Inflammatory macrophage treated with lipopolysaccharide for 1 hour (primary cell): ENCODE measurements around the gene CHD6.
A peak's percentile ranks its signal among the peaks of the same experiment; 100 is the strongest.
"Not testable (repeated sequence)": the region's sequence is repeated elsewhere in the genome, so short reads cannot be mapped to it uniquely, and the experiment has no call there.

Experiments
- DNase-seq, 2 donors: peaks; one replicate each; pipeline ENCODE4 v3.0.0-alpha.2; 2020 to 2022

Gene CHD6

DNA sequence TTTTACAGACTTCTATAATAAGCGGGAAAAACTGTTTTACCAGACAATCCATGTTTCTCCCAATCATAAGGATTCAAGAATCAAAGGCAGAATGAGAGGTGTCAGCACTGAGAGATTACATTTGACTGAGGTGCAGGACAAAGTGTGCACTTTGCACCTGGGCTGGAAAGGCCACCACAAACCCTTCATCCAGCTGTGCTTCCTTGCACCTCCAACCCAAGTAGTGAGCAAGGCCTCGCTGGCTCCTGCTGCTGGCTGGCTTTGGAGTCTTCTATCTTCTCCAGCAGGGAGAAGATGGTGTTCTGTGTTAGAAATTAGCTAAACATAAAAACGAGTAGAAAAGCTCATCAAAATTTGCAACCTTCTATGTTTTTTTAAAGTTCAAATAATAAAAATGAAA is 77.7 kb downstream of the CHD6 start:
- no peak for DNase-seq

DNA sequence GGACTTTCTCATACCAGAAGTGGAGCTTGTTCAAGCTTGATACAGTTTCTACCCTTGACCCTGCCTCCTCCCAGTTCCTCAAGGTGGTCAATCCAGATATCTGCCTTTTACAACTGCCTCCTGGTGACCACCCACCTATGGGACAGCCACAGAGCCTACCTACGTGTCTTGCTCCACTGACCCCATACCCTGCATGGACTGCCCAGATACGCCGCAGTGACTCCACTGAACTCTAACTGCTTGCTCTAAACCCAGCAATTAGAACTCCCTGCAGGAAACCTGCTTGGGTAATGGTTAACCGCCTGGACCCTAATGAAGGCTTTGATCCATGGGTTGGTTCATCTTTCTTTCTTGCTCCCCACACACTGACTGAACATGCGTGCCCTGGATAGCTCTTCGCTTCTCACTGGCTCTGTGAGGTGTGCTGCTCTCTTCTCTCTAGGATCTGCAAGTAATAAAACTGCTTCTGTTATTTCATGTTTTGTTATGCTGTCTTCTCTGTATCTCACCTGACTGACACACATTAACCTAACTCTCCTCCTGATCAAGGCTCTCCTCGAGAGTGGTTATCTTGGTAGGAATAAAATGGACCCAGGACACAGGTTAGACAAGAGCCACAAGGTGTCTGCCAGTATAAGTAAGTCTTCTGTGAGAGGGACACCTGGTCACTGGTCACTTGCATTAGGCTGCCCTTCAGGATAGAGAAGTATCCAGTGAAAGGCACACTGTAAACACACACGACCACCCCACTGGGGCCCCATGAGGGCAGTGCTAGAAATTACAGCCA is 79.2 kb downstream of the CHD6 start:
- no peak for DNase-seq

DNA sequence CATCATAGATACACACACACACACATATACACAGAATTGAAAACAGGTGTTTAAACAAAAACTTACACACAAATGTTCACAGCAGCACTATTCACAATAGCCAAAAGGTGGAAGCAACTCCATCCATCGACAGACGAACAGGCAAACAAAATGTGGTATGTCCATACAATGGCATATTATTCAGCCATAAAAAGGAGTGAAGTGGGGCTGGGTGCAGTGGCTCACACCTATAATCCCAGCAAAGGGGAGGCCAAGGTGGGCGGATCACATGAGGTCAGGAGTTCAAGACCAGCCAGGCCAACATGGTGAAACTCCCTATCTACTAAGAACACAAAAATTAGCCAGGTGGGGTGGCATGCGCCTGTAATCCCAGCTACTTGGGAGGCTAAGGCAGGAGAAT is 80.3 kb downstream of the CHD6 start:
- DNase-seq = no peak

DNA sequence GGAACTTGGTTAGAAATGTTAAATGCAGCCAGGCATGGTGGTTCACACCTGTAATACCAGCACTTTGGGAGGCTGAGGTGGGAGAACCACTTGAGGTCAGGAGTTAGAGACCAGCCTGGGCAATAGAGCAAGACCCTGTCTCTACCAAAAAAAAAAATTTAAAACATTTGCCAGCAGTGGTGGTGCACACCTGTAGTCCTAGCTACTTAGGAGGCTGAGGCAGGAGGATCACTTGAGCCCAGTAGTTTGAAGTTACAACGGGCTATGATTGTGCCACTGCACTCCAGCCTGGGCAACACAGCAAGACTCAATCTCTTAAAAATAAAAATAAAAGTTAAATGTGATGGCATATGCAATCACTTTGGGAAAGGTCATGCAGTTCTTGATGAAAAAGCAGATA is 82.6 kb downstream of the CHD6 start:
- not testable (repeated sequence) for DNase-seq

DNA sequence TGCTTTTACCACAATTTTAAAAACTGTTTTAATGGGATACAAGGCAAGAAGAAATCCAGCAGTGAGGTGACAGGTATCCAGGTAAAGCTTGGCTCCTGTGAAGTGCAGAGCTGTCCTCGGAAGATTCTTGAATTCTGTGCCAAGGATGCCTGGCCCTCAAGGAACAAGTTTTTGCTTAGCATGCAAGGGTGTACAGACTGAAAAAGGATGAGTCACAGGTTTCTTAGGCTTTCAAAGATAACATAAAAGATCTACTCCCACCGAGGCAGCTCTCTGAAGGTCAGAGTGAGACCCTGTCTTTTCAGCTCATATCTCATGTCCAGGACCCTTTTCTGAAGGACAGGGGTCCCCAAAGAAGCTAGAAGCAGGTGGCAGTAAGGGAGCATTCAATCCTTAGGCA is 83.3 kb downstream of the CHD6 start:
- DNase-seq = no peak

DNA sequence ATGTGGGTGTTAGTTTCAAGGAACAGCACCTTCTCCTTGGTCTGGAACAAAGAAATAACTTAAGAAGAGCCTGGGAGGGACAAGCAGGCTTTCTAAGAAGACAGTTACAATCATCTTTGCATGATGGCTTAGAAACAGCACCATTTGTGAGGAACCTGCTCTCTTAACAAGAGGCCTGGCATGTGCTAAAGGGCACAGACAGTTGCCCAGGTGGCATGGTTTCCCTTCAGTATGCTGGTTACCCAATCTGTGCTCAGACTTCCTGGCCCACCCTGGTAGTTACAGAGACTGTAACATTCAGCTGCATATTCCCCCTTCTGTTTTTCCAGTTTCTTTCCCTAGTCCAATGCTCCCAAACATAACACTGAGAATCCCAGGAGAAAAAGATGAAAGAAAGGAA is 84.0 kb downstream of the CHD6 start:
- DNase-seq = no peak

DNA sequence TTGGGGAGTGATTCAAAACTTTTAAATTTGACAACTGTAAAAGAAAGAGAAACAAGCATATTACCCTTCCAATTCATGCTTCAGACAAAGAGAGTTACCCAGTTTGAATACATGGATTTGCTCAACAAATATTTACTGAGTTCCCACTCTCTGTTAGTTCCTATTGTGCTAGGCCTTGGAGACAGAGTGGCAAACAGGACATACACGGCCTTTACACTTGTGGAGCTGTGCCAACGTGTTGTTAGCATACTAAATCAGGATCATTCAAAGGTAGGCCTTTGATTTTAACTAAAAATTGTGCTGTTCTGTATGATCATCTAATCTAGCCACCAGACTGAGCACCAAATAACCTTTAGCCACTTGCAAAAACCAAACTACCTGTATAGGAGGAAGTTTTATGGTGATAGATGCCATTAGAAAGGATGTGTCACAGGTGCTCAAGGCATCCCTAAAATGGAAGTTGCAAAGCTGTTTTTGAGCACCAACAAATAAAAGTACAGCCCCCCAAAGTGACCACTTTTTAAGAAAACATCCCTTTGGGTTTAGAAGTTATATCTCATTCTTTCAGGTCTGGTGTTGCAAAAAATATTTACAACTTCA is 84.5 kb downstream of the CHD6 start:
- no peak for DNase-seq

DNA sequence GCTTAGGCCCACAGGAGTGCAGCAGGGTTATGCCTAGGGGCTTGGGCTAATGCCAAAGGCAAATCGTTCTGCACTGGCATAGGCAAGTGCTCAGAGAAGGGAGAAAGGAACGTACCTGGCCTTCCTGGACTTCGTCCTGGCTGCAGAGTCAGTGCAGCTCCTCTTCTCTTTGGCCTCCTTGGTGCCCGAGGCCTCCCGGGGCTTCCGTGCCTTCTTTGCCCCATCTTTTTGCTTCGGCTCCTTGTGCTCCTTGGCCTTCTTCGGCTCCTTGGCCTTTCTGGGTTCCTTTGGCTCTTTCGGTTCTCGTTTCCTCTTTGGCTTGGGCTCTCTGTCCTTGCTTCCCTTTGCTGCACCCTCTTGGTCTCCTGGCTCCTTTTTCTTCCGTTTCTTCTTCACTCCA is 85.2 kb downstream of the CHD6 start:
- no peak for DNase-seq

DNA sequence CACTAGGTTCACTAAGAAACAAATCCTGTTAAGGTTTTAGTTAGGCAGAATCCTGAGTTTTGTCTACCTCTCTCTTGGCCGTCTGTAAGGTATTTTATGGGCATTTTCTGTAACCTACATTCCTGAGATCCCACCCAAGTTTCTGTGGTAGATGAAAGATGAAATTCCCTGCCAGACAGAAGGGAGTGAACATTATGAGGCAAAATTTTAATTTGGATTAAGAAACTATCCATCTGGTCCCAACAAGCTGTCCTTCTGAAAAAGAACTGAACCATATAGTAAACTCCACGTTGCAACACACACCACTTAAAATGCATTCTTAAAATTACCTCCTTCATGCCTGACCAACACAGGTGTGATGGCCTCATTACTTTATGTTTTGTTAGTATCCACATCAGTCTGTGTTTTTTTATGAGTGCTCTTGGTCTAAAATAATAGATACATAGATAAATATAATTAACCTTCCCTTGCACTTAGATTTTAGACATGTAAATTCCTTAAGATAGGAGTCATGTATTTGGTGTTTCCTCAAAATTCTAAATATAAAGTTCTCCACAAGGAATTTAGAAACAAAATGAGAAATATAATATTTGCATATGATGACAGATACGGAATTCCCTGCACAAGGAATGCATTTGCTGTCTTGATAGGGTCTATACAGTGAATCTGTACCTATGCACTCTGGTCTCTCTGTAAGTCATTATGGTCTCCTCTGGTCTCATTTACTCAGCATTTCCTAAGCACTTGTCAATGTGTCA is 86.5 kb downstream of the CHD6 start:
- DNase-seq = no peak

DNA sequence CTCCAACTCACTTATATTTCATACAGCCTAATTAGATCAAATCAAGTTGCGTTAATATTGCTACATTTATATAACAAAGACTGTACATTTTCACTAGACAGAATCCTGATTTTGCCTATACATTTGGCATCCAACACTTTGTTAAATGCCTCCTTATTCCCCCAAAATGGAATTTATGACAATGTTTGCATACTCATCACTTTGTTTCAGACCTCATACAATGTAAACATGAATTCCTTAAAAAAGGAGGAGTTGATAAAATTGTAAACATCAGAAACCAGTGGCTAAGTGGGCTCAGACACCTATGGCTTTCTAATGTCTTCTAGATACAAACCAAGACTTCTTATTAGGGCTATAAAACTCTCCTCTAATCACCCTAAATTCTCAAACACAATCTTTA is 87.3 kb downstream of the CHD6 start:
- DNase-seq = no peak

DNA sequence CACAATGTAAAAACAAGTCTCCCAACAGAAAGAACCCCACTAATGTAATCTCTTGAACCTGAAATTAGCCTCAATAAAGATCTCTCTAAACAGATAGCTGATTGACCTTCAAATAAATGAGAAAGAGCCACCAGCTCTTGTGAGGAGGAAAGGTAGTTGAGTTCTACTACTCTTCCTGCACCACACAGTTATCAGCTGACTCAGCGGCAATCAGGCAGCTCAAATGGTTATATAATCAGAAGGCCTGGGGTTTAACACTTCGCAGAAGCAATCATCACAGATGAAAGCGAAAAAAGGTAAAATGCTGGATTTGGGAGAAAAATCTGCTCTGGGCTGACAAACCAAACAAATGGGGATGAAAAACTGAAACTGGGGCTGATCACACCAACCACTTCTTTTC is 91.8 kb downstream of the CHD6 start:
- DNase-seq = no peak

DNA sequence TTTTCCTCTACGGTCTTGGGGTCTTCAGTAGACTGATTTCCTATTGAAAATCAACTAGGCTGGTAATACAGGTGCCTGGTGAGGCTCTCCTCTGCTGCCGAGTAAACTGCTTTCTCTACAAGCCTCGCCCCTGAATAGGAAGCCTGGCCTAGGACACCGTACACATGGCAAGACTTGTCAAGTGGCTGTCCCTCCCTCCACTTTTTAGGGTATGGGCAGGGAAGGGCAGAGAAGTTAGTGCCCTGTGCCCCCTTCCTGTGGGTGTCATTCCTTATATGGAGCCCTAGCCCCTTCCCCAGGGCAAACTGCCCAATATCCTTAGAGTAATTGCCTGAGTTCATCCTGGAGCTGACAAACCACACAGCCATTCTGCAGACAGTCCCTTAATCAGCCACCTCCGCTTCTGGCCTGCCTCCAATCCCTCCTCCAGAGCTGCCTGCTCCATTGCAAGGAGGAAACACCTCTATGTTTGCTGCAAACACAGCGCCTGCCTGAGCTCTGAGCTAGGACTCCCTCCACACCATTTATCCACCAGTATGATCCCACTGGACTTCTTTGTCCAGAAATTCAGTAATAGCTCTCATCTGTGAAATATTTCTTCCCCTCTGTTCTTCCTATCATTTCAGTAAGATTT is 93.1 kb downstream of the CHD6 start:
- DNase-seq = peak; percentile 15 to 22

DNA sequence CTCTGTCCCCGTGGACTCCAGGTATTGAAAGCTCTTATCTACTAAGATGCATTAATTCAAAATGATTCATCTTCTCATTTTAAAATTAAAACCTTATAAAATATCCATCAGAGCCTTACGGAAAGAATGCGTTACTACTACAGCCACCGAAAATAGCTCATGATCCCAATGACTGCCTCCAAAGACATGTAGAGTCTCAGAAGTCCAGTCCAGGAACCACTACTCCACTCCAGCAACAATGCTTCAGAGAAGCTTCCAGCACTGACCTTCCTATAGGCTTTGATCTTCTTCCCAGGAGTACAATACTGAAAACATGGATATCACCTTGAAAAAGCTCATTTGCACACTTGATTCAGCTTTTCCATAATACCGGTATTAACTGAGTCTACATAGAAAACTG is 94.3 kb downstream of the CHD6 start:
- DNase-seq = no peak

DNA sequence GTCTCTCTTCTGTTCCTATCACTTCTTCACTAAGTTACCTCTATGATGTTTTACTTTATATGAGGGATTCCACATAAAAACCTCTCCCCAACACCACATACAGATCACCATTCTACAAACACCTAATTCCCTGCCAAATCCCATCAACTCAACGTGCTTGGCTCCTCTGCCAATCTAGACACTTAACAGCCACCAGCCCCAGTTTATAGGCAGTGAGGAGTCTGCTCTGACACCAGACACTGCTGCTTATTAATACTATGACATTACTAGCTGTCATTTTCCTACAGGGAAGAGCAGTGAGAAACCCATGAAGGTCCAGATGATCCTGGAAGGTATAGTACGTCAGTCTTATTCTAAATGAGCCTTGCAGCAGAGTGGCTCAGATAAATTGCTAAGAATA is 104.3 kb downstream of the CHD6 start:
- no peak for DNase-seq

DNA sequence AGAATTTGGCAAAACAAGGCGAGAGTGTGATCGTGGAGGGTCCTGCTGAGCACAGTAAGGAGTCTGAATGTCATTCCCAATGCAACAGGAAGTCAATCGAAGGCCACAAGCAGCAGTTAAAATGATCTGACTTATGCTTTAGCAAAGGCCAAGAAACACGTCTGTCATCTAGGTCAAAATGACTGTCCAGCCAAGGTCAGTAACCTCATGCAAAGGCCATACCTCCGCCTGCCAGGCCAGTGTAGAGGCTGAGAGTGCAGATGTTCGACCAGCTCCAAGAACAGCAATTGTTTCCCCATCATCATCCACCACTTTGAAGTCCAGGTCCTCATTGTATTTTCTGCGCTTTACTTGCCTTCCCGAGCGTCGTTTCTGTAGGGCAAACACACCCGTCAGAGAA is 105.6 kb downstream of the CHD6 start:
- no peak for DNase-seq

DNA sequence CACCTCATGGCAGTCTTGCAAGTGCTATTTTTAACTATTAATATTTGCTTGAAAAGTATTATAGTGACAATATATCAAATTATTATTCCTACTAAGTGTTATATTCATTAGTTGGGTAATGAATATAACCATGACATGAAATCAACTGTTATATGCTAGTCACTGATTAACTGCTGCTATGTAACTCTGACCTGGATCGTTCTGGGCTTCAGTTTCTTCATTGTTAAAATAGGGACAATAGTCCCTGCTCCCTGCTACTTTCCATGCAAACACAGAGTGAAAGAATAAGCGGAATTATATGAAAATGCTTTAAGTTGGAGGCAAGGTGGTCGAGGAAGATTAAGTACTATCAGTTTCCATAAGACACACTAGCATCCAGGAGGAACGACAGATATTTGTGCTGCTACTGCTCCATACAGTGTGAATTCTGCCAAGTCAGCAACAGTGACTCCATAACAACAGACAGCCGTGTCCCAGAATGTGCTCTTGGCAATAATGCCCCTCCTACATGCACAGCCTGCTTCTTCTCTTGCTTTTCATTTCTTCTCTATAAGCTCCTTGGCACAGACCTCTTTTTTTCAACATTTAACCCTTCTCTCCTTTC is 107.2 kb downstream of the CHD6 start:
- DNase-seq = no peak

DNA sequence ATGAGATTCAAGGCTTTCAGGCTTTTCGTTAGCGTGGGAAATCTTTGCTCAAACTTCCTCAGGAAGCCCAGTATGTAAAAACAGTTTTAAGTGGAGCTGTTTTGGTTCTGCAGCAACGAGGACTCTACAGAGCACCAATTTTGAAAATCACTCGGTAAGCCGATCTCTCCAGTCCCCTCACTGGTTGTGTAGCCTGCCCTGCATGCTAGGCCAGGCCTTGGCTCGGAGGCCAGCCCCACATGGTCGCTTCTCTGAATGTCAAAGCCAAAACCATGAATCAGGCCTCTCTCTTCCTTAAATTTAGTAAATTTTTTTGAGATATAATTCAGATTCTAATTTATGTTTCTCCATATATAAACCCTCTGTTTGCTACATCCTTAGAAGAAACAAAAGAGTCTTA is 108.0 kb downstream of the CHD6 start:
- no peak for DNase-seq

DNA sequence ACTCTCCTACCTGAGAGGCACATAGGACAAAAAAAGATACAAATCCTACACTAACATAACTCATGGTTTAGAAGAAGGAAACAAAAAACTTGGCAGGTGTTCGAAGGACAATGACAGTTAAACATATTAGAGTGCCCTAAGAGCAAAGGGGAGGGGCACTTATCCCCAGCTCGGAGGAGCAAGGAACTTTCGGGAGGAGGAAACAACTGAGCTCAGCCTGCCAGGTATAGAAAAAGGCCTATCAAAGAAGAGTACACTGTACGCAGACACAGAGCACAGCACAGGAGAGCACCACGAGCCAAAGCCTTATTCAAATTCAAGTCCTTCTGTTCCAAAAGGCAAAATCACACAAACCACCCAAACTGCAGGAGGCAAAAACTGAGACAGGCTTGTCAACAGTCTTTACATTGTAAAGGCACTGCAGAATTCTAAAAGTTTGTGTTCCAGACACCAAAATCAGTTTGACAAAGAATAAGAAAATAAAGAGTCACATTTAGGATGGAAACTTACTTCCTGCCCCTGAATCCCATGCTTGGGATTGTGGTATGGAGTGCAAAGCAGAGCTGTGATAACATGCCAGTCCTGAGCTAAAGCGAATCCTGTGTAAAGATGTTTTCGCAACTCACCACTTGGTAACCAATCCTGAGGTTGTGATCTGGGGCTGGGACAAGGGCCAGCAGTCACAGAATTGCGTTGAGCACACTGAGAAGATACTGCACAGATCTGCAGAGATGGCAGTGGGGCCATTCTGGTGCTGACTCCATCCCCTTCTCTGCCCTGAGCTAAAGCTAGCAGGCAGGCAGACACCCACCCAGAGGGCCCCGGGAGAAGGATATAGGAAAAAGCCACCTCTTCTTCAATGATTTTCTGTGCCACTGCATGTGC is 108.6 kb downstream of the CHD6 start:
- no peak for DNase-seq

DNA sequence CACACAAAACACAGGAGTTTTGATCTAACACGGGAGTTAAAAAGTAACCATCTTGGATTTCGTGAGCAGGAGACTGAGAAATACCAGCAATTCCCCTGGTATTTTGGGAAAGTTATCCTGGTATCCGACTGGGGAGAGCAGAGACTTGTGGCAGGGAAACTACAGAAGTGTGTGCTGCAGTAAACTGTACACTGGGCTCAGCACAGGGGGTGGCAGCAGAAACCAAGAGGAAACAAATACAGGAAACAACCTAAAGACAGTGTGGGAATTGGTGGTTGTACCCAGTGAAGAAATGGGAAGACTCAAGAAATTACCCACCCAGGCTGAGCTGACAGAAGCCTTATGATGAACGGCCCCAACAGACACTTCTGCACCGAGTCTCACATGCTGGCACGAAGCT is 109.8 kb downstream of the CHD6 start:
- peak; percentile 26 to 48 for DNase-seq

DNA sequence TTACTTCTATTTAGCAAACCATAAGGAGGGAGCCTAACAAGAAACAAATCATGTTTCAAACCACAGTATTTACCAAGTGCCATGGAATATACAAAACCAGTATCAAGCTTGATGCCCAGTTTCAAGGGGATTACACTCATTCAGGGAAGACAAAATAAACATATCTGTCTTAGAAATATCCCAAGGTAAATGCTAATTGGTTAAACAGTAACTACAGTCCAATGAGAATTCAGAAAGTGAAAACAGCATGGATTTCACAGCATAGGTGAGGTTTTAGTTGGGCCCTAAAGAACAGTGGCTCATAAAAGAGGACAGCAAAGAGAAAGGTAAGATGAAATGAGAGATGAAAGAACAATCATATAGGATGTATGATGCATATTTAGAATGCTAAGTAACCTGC is 110.3 kb downstream of the CHD6 start:
- no peak for DNase-seq

DNA sequence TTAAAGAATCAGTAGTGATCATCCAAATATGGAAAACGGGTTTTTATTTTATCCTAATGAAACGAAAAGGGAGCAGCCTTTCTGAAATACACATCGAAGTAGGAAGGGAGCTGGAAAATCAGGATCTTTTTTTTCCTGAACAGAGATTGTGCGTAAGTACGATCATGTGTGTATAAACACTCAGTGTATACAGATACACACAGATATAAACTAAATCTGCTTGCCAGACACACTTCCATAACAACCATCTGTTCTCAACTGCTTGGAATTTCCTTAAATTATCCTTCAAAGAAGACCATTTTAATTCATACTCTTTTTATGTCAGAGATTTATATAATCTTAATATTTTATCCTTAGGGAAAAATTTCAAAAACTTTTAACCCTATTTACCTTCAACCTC is 110.7 kb downstream of the CHD6 start:
- DNase-seq = no peak

DNA sequence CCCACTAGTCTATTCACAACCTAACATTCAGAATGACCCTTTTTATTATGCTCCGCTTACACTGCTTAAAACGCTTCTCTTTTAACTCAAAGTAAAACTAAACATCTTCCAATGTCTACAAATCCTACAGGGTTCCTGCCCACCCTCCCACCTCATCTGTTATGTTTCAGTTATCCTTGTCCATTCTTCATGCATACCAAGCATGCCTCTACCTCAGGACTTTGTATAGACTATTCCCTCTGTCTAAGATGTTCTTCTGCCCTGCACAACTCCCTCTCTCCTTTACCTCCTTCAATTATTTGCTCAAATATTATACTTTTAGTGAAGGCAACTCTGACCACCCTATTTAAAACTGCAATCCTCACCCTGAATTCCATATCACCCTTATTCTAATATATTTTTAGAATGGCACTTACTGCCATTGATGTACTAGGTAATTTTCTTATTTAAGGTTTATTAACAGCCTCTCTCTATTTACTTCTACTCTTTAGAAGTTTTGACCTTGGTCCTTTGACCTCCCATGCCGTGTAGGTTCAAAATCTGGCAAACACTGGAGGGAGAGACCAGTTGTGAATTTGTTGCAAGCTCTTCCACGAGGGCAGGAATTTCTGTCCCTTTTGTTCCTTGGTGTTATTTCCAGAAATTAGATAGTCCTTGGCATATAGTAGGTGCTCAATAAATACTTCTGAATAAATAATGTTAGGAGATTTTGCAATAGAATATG is 111.8 kb downstream of the CHD6 start:
- DNase-seq = no peak
